Neuronal stem cell (in vitro differentiated cells): Measurements from ENCODE around the gene APOL2.

ENCODE experiments used
- DNase-seq: peaks from one replicate; pipeline ENCODE4 v3.0.0-alpha.2; 2013; ENCODE audit warnings: low spot score
- H2AFZ ChIP-seq: one replicate; pipeline ENCODE4 v1.6.1; 2013; ENCODE audit warnings: mild to moderate bottlenecking, low read length, inconsistent platforms
- H2AK5ac ChIP-seq: 2 replicates; pipeline ENCODE4 v1.6.1; 2013; ENCODE audit warnings: low read depth, mild to moderate bottlenecking, inconsistent platforms, low read length, moderate library complexity, mixed read lengths
- H2BK120ac ChIP-seq: 2 replicates; pipeline ENCODE4 v1.6.1; 2013; ENCODE audit warnings: low read depth, mild to moderate bottlenecking, inconsistent platforms, low read length, moderate library complexity, mixed read lengths
- H2BK12ac ChIP-seq: one replicate; pipeline ENCODE4 v1.6.1; 2013; ENCODE audit warnings: low read length, inconsistent platforms
- H2BK15ac ChIP-seq: 2 replicates; pipeline ENCODE4 v1.6.1; 2013; ENCODE audit warnings: mild to moderate bottlenecking, low read length, inconsistent platforms, mixed read lengths
- H2BK5ac ChIP-seq: one replicate; pipeline ENCODE4 v1.6.1; 2013; ENCODE audit warnings: inconsistent platforms, mild to moderate bottlenecking, low read length, moderate library complexity
- H3K14ac ChIP-seq: one replicate; pipeline ENCODE4 v1.6.1; 2013; ENCODE audit warnings: low read length, inconsistent platforms
- H3K18ac ChIP-seq: 2 replicates; pipeline ENCODE4 v1.6.1; 2013; ENCODE audit warnings: low read length, inconsistent platforms
- H3K23ac ChIP-seq: 2 replicates; pipeline ENCODE4 v1.6.1; 2013; ENCODE audit warnings: low read depth, mild to moderate bottlenecking, mixed read lengths, low read length, inconsistent platforms; ENCODE audit not compliant: poor library complexity
- H3K27ac ChIP-seq: replicated peaks from 3 replicates; pipeline ENCODE4 v1.5.1; 2013; ENCODE audit warnings: low read length, inconsistent platforms
- H3K27me3 ChIP-seq, 3 experiments: 2 replicates each; pipeline ENCODE4 v1.6.1; 2013; ENCODE audit warnings: low read length in 3 of 3, mild to moderate bottlenecking in 2 of 3, inconsistent platforms in 1 of 3, low read depth in 1 of 3, mixed read lengths in 1 of 3, moderate library complexity in 1 of 3; ENCODE audit not compliant: control insufficient read depth in 3 of 3, insufficient read depth in 3 of 3
- H3K36me3 ChIP-seq, 2 donors: replicated peaks in 1 of 2; 2 replicates each; pipeline ENCODE4 v1.6.1; 2013; ENCODE audit warnings: low read length in 2 of 2; ENCODE audit not compliant: control insufficient read depth in 2 of 2, insufficient read depth in 2 of 2
- H3K4ac ChIP-seq: 2 replicates; pipeline ENCODE4 v1.6.1; 2013; ENCODE audit warnings: inconsistent platforms, mild to moderate bottlenecking, low read length, moderate library complexity
- H3K4me1 ChIP-seq, 2 donors: 1 replicate in 1 of 2; 2 replicates in 1 of 2; pipeline ENCODE4 v1.6.1; 2013; ENCODE audit warnings: low read length in 2 of 2, low read depth in 1 of 2; ENCODE audit not compliant: control insufficient read depth in 2 of 2, insufficient read depth in 1 of 2
- H3K4me2 ChIP-seq: one replicate; pipeline ENCODE4 v1.6.1; 2013; ENCODE audit warnings: mild to moderate bottlenecking, low read length, inconsistent platforms; ENCODE audit not compliant: insufficient read depth, poor library complexity, severe bottlenecking
- H3K4me3 ChIP-seq, 2 donors: 2 replicates each; pipeline ENCODE4 v1.5.1; 2013; ENCODE audit warnings: low read length in 2 of 2, mild to moderate bottlenecking in 2 of 2, inconsistent platforms in 1 of 2, moderate library complexity in 1 of 2
- H3K79me1 ChIP-seq: one replicate; pipeline ENCODE4 v1.6.1; 2013; ENCODE audit warnings: low read depth, mild to moderate bottlenecking, inconsistent platforms, low read length, moderate library complexity
- H3K9ac ChIP-seq: one replicate; pipeline ENCODE4 v1.6.1; 2013; ENCODE audit warnings: mild to moderate bottlenecking, low read depth, low read length, inconsistent platforms; ENCODE audit not compliant: poor library complexity
- H3K9me3 ChIP-seq, 2 donors: replicated peaks in 1 of 2; 2 replicates each; pipeline versions ENCODE3 to v1.6.1; 2013; ENCODE audit warnings: low read length in 2 of 2, mild to moderate bottlenecking in 2 of 2, inconsistent platforms in 1 of 2, low read depth in 1 of 2, mixed read lengths in 1 of 2, moderate library complexity in 1 of 2; ENCODE audit not compliant: control insufficient read depth in 2 of 2, insufficient read depth in 1 of 2
- H4K8ac ChIP-seq: one replicate; pipeline ENCODE4 v1.6.1; 2013; ENCODE audit warnings: low read depth, mild to moderate bottlenecking, inconsistent platforms, low read length, moderate library complexity
- H4K91ac ChIP-seq: one replicate; pipeline ENCODE4 v1.6.1; 2013; ENCODE audit warnings: low read length, low read depth, mild to moderate bottlenecking, inconsistent platforms; ENCODE audit not compliant: poor library complexity
- WGBS, 2 donors: extraction: QIAGEN DNeasy Blood & Tissue Kit; methylation state at CpG; one replicate each; pipeline ENCODE4 v1.1.7; 2013; ENCODE audit warnings: missing lambda C conversion rate in 2 of 2, mixed read lengths in 1 of 2; ENCODE audit not compliant: insufficient read length in 2 of 2, insufficient replicate concordance in 1 of 2; ENCODE audit errors: extremely low coverage in 2 of 2; 5-methylcytosine and 5-hydroxymethylcytosine counted together

The APOL2 gene

GRCh38 chr22:36221799-36222751 is 17.3 kb downstream of the APOL2 start:
- Histone ChIP-seq H2BK5ac (no peak overlapping the region), H3K4me3 (no peak overlapping the region), H3K9ac (no peak overlapping the region), H2AK5ac (no peak overlapping the region), H3K27me3 (no peaks in the 10 kb centered on the region), H3K4me2 (no peak overlapping the region), H3K27ac (no peak overlapping the region), H3K79me1 (no peaks in the 10 kb centered on the region), H2BK12ac (no peak overlapping the region), H3K14ac (no peak overlapping the region), H2BK120ac (no peak overlapping the region), H4K8ac (no peak overlapping the region), H2AFZ (peak overlapping the region; percentile 62), H3K23ac (no peak overlapping the region), H3K9me3 (no peaks in the 10 kb centered on the region), H4K91ac (no peak overlapping the region), H2BK15ac (no peak overlapping the region), H3K18ac (no peak overlapping the region), H3K4me1 (peaks cover 3 to 5% of the 10 kb centered on the region in 2 donors), H3K4ac (no peak overlapping the region), H3K36me3 (no peaks in the 10 kb centered on the region)
- peak; percentile 17 for DNase-seq
- no CpG with 5 or more reads among the region's 7 CpGs for WGBS, 2 donors

DNA sequence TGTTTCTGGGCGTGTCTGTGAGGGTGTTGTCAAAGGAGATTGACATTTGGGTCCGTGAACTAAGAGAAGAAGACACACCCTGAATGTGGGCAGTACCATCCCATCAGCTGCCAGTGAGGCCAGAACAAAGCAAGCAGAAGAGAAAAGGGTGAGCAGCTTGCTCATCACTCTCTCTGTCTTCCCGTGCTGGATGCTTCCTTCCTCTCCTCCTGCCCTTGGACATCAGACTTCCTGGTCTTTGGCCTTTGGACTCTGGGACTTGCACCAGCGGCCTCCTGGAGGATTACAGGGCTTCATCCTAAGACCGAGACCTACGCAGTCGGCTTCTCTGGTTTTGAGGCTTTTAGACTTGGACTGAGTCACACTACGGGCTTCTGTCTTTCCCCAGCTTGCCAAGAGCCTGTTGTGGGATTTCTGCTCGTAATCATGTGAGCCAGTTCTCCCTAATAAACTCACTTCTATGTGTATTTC is 18.8 kb downstream of the APOL2 start:
- Histone ChIP-seq H4K8ac (no peak overlapping the region), H2BK12ac (no peak overlapping the region), H2BK15ac (no peak overlapping the region), H2AFZ (peak overlapping the region; percentile 78), H3K27me3 (no peaks in the 10 kb centered on the region), H4K91ac (no peak overlapping the region), H3K9me3 (no peaks in the 10 kb centered on the region), H2BK120ac (no peak overlapping the region), H3K4ac (no peak overlapping the region), H3K36me3 (no peaks in the 10 kb centered on the region), H3K27ac (no peak overlapping the region), H3K4me3 (no peak overlapping the region), H3K4me2 (no peak overlapping the region), H2BK5ac (no peak overlapping the region), H3K14ac (peak overlapping the region; percentile 10), H3K18ac (peak overlapping the region; percentile 2), H3K79me1 (no peaks in the 10 kb centered on the region), H3K23ac (no peak overlapping the region), H2AK5ac (no peak overlapping the region), H3K9ac (peak overlapping the region; percentile 24), H3K4me1 (peaks cover 3 to 5% of the 10 kb centered on the region in 2 donors)
- WGBS, 2 donors = no CpG with 5 or more reads among the region's 9 CpGs
- DNase-seq = no peak

- H3K4me3 ChIP-seq = no peak overlapping the region
- no peak overlapping the region for H2BK120ac ChIP-seq
- H3K9me3 ChIP-seq = no peaks in the 10 kb centered on the region
- H3K4me2 ChIP-seq = no peak overlapping the region
- H3K36me3 ChIP-seq = no peaks in the 10 kb centered on the region
- H3K18ac ChIP-seq = no peak overlapping the region
- no peak overlapping the region for H2AK5ac ChIP-seq
- H3K79me1 ChIP-seq = no peaks in the 10 kb centered on the region
- no peak overlapping the region for H2AFZ ChIP-seq
- no peak overlapping the region for H3K9ac ChIP-seq
- no peak overlapping the region for H2BK15ac ChIP-seq
- no peak overlapping the region for H4K8ac ChIP-seq
- H3K4me1 ChIP-seq = peaks cover 3 to 10% of the 10 kb centered on the region in 2 donors
- no peak overlapping the region for H3K27ac ChIP-seq
- H3K4ac ChIP-seq = no peak overlapping the region
- no peak overlapping the region for H2BK12ac ChIP-seq
- no peak overlapping the region for H4K91ac ChIP-seq
- no peak for DNase-seq
- H3K14ac ChIP-seq = no peak overlapping the region
- no CpG with 5 or more reads among the region's 7 CpGs for WGBS, 2 donors
- H3K27me3 ChIP-seq = no peaks in the 10 kb centered on the region
- no peak overlapping the region for H2BK5ac ChIP-seq
- no peak overlapping the region for H3K23ac ChIP-seq
These were observed 20.6 kb downstream of the APOL2 start for GRCh38 chr22:36218648-36219193.

GRCh38 chr22:36215981-36216380 is 23.3 kb downstream of the APOL2 start:
- Histone ChIP-seq H3K4ac (no peak overlapping the region), H3K18ac (no peak overlapping the region), H3K14ac (no peak overlapping the region), H3K27me3 (no peaks in the 10 kb centered on the region), H2BK12ac (no peak overlapping the region), H2BK15ac (no peak overlapping the region), H4K91ac (no peak overlapping the region), H3K9ac (no peak overlapping the region), H2BK5ac (no peak overlapping the region), H3K79me1 (no peaks in the 10 kb centered on the region), H3K23ac (no peak overlapping the region), H2AFZ (no peak overlapping the region), H3K9me3 (peaks cover 0 to 4% of the 10 kb centered on the region in 2 donors), H3K36me3 (no peaks in the 10 kb centered on the region), H3K4me1 (peaks cover 3 to 13% of the 10 kb centered on the region in 2 donors), H4K8ac (no peak overlapping the region), H2AK5ac (no peak overlapping the region), H3K4me3 (no peak overlapping the region), H2BK120ac (no peak overlapping the region), H3K4me2 (no peak overlapping the region), H3K27ac (no peak overlapping the region)
- DNase-seq = no peak
- WGBS, 2 donors = no CpG with 5 or more reads among the region's 2 CpGs
